ENCODE data around the gene RPP25.

RPP25 gene

DNA sequence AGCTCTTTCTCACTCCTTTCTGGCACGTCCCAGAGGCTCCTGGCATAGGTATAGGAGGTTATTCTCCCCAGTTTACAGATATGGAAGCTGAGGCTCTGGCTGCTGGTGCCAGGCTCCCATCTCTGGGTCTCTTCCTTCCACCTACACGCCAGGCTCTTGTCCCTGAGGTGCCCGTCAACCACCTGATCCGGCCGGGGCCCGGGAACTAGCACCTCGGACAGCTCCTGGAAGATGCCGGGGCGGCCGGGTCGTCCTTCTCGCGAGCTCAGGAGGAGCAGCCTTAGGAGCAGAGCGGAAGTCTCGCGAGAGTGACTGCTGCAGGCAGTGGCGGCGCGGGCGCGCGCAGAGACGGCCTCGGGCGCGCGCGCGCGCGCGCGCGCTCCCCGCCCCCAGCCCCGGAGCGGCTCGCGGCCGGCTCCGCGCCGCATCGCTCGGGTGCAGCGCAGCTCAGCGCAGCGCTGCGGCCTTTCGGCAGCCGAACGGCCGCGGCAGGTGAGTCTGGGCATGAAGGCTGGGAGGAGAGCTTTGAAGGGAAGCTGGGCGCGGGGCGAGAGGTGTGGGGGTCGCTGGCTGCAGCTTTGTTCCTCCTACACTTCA lies 38.7 kb upstream of the RPP25 start, which contains the start of gene SCAMP5:
Gene SCAMP5 (plus strand): TSS at position 382 of the 597 bp plus-strand sequence. CDS start 16,277 bp downstream, outside the sequence.
- Histone ChIP-seq H3K4me2 (ENCODE audit: low read length) (peak within 1 kb of the TSS; percentile 67), H3K9me2 (ENCODE audit: low read depth, low read length) (no peaks in the 10 kb centered on the region), H3K79me2 (ENCODE audit: insufficient read depth, low read length) (no peaks in the 10 kb centered on the region), H3K27me3 (ENCODE audit: insufficient read depth, low read length) (peaks cover 3% of the 10 kb centered on the region; the same call in 1 of the 2 replicates), H3F3A (ENCODE audit: insufficient read depth, low read length) (no peaks in the 10 kb centered on the region), H3K4me1 (ENCODE audit: insufficient read depth, low read length, severe bottlenecking) (peaks cover 37% of the 10 kb centered on the region), H3K27ac (ENCODE audit: low read depth, low read length, poor library complexity, severe bottlenecking) (peak within 1 kb of the TSS; percentile 58), H3K9me3 (ENCODE audit: low read length) (no peaks in the 10 kb centered on the region), H3K9ac (ENCODE audit: low read length) (peak within 1 kb of the TSS; percentile 92), H4K20me1 (ENCODE audit: insufficient read depth, low read length) (no peaks in the 10 kb centered on the region), H3K4me3 (ENCODE audit: low read depth, low read length, poor library complexity, severe bottlenecking) (peak within 1 kb of the TSS; percentile 94), H3K36me3 (ENCODE audit: insufficient read depth, low read length) (peaks cover 16% of the 10 kb centered on the region), H2AFZ (ENCODE audit: low read length) (no peak within 1 kb of the TSS)
- TF ChIP-seq EZH2 (IDR thresholded peaks at IDR 0.05; ENCODE audit: borderline replicate concordance, low read length) = no peak
- TF ChIP-seq, protein P1, sequence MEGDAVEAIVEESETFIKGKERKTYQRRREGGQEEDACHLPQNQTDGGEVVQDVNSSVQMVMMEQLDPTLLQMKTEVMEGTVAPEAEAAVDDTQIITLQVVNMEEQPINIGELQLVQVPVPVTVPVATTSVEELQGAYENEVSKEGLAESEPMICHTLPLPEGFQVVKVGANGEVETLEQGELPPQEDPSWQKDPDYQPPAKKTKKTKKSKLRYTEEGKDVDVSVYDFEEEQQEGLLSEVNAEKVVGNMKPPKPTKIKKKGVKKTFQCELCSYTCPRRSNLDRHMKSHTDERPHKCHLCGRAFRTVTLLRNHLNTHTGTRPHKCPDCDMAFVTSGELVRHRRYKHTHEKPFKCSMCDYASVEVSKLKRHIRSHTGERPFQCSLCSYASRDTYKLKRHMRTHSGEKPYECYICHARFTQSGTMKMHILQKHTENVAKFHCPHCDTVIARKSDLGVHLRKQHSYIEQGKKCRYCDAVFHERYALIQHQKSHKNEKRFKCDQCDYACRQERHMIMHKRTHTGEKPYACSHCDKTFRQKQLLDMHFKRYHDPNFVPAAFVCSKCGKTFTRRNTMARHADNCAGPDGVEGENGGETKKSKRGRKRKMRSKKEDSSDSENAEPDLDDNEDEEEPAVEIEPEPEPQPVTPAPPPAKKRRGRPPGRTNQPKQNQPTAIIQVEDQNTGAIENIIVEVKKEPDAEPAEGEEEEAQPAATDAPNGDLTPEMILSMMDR (IDR thresholded peaks at IDR 0.05; ENCODE audit: low read length) = no peak

DNA sequence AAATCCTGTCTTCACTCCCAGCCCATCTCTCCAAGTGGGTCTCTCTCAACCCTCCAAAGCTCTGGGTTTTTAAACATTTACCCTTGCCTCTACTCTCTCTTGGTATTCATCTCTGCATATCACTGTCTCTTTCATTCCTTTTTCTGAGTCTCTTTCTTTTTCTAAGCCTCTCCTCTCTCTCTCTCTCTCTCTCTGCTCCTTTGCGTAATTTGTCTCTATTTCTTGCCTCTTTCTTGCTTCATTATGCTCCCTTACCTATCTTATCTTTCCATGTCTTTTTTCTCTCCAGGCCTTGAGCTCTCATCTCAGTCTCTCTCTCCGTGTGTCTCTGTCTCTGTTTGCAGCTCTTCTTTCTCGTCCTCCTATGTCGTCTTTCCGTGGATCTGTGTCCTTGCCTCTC lies 38.1 kb upstream of the RPP25 start:
- no peak overlapping the region for H3K4me3 ChIP-seq (ENCODE audit: low read depth, low read length, poor library complexity, severe bottlenecking)
- H3K79me2 ChIP-seq (ENCODE audit: insufficient read depth, low read length) = no peaks in the 10 kb centered on the region
- no peaks in the 10 kb centered on the region for H3K9me3 ChIP-seq (ENCODE audit: low read length)
- no peak for TF ChIP-seq EZH2 (IDR thresholded peaks at IDR 0.05; ENCODE audit: borderline replicate concordance, low read length)
- TF ChIP-seq, protein P1 (IDR thresholded peaks at IDR 0.05; ENCODE audit: low read length) = no peak
- peaks cover 37% of the 10 kb centered on the region for H3K4me1 ChIP-seq (ENCODE audit: insufficient read depth, low read length, severe bottlenecking)
- H3K27ac ChIP-seq (ENCODE audit: low read depth, low read length, poor library complexity, severe bottlenecking) = no peak overlapping the region
- no peak overlapping the region for H2AFZ ChIP-seq (ENCODE audit: low read length)
- peaks cover 3% of the 10 kb centered on the region; the same call in 1 of the 2 replicates for H3K27me3 ChIP-seq (ENCODE audit: insufficient read depth, low read length)
- peaks cover 16% of the 10 kb centered on the region for H3K36me3 ChIP-seq (ENCODE audit: insufficient read depth, low read length)
- no peak overlapping the region for H3K9ac ChIP-seq (ENCODE audit: low read length)
- no peaks in the 10 kb centered on the region for H3K9me2 ChIP-seq (ENCODE audit: low read depth, low read length)
- no peaks in the 10 kb centered on the region for H4K20me1 ChIP-seq (ENCODE audit: insufficient read depth, low read length)
- H3K4me2 ChIP-seq (ENCODE audit: low read length) = peak overlapping the region; percentile 56; the same call in 1 of the 2 replicates
- H3F3A ChIP-seq (ENCODE audit: insufficient read depth, low read length) = no peaks in the 10 kb centered on the region

DNA sequence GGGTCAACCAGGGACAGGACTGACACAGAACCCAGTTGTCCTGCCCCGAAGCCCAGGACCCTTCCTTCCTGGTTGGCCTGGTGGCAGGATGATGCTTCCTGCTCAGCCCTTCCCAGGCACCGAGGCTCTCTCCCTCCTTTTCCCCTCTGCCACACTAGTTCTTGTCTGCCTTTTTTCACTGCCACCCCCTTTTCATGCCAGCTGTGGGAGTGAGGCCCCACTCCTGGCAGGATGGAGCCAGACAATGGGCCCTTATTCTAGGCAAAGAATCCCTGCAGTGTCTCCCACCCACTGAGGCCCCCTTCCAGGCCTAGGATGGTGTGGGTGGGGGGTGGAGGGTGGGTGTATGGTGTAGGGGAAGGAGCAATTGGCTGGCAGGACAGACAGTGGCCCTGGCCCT lies 37.7 kb upstream of the RPP25 start:
- H3K4me3 ChIP-seq (ENCODE audit: low read depth, low read length, poor library complexity, severe bottlenecking) = no peak overlapping the region
- H3K27me3 ChIP-seq (ENCODE audit: insufficient read depth, low read length) = peaks cover 3% of the 10 kb centered on the region; the same call in 1 of the 2 replicates
- no peaks in the 10 kb centered on the region for H3K9me2 ChIP-seq (ENCODE audit: low read depth, low read length)
- H3K9ac ChIP-seq (ENCODE audit: low read length) = no peak overlapping the region
- no peak overlapping the region for H3K4me2 ChIP-seq (ENCODE audit: low read length)
- H3K4me1 ChIP-seq (ENCODE audit: insufficient read depth, low read length, severe bottlenecking) = peaks cover 34% of the 10 kb centered on the region
- no peak overlapping the region for H3K27ac ChIP-seq (ENCODE audit: low read depth, low read length, poor library complexity, severe bottlenecking)
- no peaks in the 10 kb centered on the region for H3F3A ChIP-seq (ENCODE audit: insufficient read depth, low read length)
- no peaks in the 10 kb centered on the region for H4K20me1 ChIP-seq (ENCODE audit: insufficient read depth, low read length)
- TF ChIP-seq, protein P1 (IDR thresholded peaks at IDR 0.05; ENCODE audit: low read length) = no peak
- TF ChIP-seq EZH2 (IDR thresholded peaks at IDR 0.05; ENCODE audit: borderline replicate concordance, low read length) = no peak
- peaks cover 15% of the 10 kb centered on the region for H3K36me3 ChIP-seq (ENCODE audit: insufficient read depth, low read length)
- no peaks in the 10 kb centered on the region for H3K79me2 ChIP-seq (ENCODE audit: insufficient read depth, low read length)
- no peaks in the 10 kb centered on the region for H3K9me3 ChIP-seq (ENCODE audit: low read length)
- H2AFZ ChIP-seq (ENCODE audit: low read length) = no peak overlapping the region

Data from OCI-LY1 (cell line).